Measurements from ENCODE around the gene INAVA.

DNA sequence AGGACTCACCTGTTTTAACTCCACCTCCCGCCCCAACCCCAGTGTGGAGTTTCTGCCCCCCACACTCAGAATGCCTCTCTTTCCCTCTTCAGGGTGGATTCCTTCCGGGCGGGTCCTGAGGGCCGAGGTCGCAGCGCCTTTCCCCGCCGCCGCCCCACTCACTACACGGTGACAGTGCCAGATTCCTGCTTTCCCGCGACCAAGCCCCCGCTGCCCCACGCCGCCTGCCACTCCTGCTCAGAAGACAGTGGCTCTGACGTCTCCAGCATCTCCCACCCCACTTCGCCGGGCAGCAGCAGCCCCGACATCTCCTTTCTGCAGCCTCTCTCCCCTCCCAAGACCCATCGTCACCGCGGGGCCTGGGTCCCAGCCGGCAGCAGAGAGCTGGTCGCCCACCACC, 16.7 kb downstream of the INAVA start:
- TF ChIP-seq, protein P1, sequence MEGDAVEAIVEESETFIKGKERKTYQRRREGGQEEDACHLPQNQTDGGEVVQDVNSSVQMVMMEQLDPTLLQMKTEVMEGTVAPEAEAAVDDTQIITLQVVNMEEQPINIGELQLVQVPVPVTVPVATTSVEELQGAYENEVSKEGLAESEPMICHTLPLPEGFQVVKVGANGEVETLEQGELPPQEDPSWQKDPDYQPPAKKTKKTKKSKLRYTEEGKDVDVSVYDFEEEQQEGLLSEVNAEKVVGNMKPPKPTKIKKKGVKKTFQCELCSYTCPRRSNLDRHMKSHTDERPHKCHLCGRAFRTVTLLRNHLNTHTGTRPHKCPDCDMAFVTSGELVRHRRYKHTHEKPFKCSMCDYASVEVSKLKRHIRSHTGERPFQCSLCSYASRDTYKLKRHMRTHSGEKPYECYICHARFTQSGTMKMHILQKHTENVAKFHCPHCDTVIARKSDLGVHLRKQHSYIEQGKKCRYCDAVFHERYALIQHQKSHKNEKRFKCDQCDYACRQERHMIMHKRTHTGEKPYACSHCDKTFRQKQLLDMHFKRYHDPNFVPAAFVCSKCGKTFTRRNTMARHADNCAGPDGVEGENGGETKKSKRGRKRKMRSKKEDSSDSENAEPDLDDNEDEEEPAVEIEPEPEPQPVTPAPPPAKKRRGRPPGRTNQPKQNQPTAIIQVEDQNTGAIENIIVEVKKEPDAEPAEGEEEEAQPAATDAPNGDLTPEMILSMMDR (IDR thresholded peaks at IDR 0.05): no peak
- TF ChIP-seq EZH2 (IDR thresholded peaks at IDR 0.05; ENCODE audit: borderline replicate concordance, insufficient read depth, low read depth, low read length, poor library complexity, severe bottlenecking): no peak
